Activated CD4-positive, CD25-positive, alpha-beta regulatory T cell treated with anti-CD3 and anti-CD28 coated beads, Interleukin-2, amount 50 U/mL, for 24 hours (primary cell): ENCODE measurements around the gene SH3GL1.

ENCODE experiments used
- ATAC-seq, 2 donors: fragments of 150-1000 bp; cut with Tn5 transposase; one replicate each; pipeline ENCODE4 v1.10.0; 2021; ENCODE audit warnings: mild to moderate bottlenecking in 1 of 2, moderate library complexity in 1 of 2

The SH3GL1 gene

DNA sequence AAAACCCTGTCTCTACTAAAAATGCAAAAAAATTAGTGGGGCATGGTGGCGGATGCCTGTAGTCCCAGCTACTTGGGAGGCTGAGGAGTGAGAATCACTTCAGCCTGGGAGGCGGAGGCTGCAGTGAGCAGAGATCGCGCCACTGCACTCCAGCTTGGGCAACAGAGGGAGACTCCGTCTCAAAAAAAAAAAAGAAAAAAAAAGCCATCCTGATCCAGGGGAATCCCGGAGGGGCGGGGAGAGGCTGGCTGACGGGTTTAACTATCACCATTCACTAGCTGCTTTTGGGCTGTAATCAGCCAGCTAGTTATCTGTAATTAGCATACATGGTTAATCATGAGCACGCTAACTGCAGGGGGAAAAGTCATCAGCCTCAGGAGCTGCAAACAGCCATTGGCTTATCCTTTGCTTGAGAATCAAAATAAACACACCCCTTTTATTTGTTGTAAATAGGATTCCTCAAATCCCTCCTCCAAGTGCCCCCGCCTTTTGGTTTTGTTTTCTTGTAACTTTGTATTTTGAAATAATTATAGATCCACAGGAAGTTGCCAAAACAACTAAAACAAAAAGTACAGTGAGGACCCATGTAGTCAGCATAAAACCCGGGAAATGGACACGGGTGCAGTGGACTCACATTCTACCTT is 86.4 kb downstream of the SH3GL1 start:
- ATAC-seq = no peak
